ENCODE results near the gene EREG.

GRCh38 chr4:74368596-74368995 lies 3.7 kb downstream of the EREG start:
- TF ChIP-seq POLR2A (IDR thresholded peaks at IDR 0.05; ENCODE audit: low read length) (no peak), CHD4 (IDR thresholded peaks at IDR 0.05; ENCODE audit: borderline replicate concordance) (no peak), RARB (CRISPR knock-in tag; IDR thresholded peaks at IDR 0.05) (no peak), REST (IDR thresholded peaks at IDR 0.05) (no peak), MAFK (IDR thresholded peaks at IDR 0.05; ENCODE audit: partially characterized antibody) (no peak), RAD21 (conservative IDR thresholded peaks at IDR 0.05 in 1 of 2, IDR thresholded peaks at IDR 0.05 in 1 of 2) (no peak), EP300 (IDR thresholded peaks at IDR 0.05) (no peak), MAX (IDR thresholded peaks at IDR 0.05) (no peak; the same call in 1 of the 2 replicates), CTCF (IDR thresholded peaks at IDR 0.05) (no peak), MYC (IDR thresholded peaks at IDR 0.05; ENCODE audit: borderline replicate concordance, low read length) (no peak)

All from A549 (cell line).